IMR-90 (cell line): Measurements from ENCODE around the gene TCF12. TPM values are rescaled to one million over a fixed set of nuclear protein-coding genes. Genes with fewer than 3 reads are reported as not detected.

ENCODE experiments used
- ATAC-seq: fragments of 200-7000 bp; cut with Tn5 transposase; 2 replicates; pipeline ENCODE4 v1.9.1; 2020; ENCODE audit warnings: low read depth, mild to moderate bottlenecking, moderate library complexity
- BruUV-seq: library from RNA; stranded (reverse); fragments of 400-500 nt; replicated peaks from 2 replicates; lab custom pipeline; 2021; lab: Mats Ljungman, UMichigan
- CTCF ChIA-PET: fragments of 300-600 bp; formaldehyde crosslinking; extraction: SDS; loops from one replicate; lab custom pipeline; 2021; ENCODE audit warnings: antibody characterized with exemption; lab: Yijun Ruan, JAX
- POLR2A ChIA-PET: fragments of 300-600 bp; sonication (Branson Sonifier 250); formaldehyde crosslinking; loops from one replicate; lab custom pipeline; 2022; ENCODE audit warnings: antibody characterized with exemption; ENCODE audit not compliant: unreplicated experiment; lab: Charles Lee
- DNase-seq: peaks from one replicate; pipeline ENCODE4 v3.0.0; 2013
- H2AFZ ChIP-seq: replicated peaks from 2 replicates; pipeline ENCODE3; 2013; ENCODE audit warnings: low read length, mild to moderate bottlenecking; ENCODE audit not compliant: poor library complexity
- H2AK5ac ChIP-seq: 2 replicates; pipeline ENCODE4 v1.6.1; 2013; ENCODE audit warnings: low read depth, low read length, inconsistent platforms
- H2AK9ac ChIP-seq: replicated peaks from 2 replicates; pipeline ENCODE3; 2013; ENCODE audit warnings: mild to moderate bottlenecking, low read depth, low read length, moderate library complexity; ENCODE audit not compliant: poor library complexity
- H2BK120ac ChIP-seq: 2 replicates; pipeline ENCODE4 v1.6.1; 2013; ENCODE audit warnings: low read depth, low read length, inconsistent platforms
- H2BK15ac ChIP-seq: 3 replicates; pipeline ENCODE4 v1.6.1; 2013; ENCODE audit warnings: low read depth, low read length, inconsistent platforms
- H2BK20ac ChIP-seq: 2 replicates; pipeline ENCODE4 v1.6.1; 2013; ENCODE audit warnings: low read depth, mild to moderate bottlenecking, inconsistent platforms, low read length, moderate library complexity
- H2BK5ac ChIP-seq: 2 replicates; pipeline ENCODE4 v1.6.1; 2013; ENCODE audit warnings: mild to moderate bottlenecking, low read depth, low read length, inconsistent platforms; ENCODE audit not compliant: poor library complexity, severe bottlenecking
- H3K14ac ChIP-seq: replicated peaks from 2 replicates; pipeline ENCODE4 v1.6.1; 2013; ENCODE audit warnings: low read depth, low read length, inconsistent platforms
- H3K18ac ChIP-seq: 2 replicates; pipeline ENCODE4 v1.6.1; 2013; ENCODE audit warnings: low read depth, low read length, control low read depth
- H3K23ac ChIP-seq: 2 replicates; pipeline ENCODE4 v1.6.1; 2013; ENCODE audit warnings: low read depth, low read length, inconsistent platforms
- H3K27ac ChIP-seq: 2 replicates; pipeline ENCODE4 v1.5.1; 2013; ENCODE audit warnings: mild to moderate bottlenecking, control low read depth, low read length; ENCODE audit not compliant: insufficient read depth
- H3K27me3 ChIP-seq: 2 replicates; pipeline ENCODE4 v1.6.1; 2013; ENCODE audit warnings: low read length; ENCODE audit not compliant: control insufficient read depth, insufficient read depth
- H3K36me3 ChIP-seq: 2 replicates; pipeline ENCODE4 v1.6.1; 2013; ENCODE audit warnings: low read length, mixed read lengths; ENCODE audit not compliant: control insufficient read depth, insufficient read depth
- H3K4ac ChIP-seq: 2 replicates; pipeline ENCODE4 v1.6.1; 2013; ENCODE audit warnings: low read depth, low read length, inconsistent platforms
- H3K4me1 ChIP-seq: 2 replicates; pipeline ENCODE4 v1.6.1; 2013; ENCODE audit warnings: low read length, mixed read lengths; ENCODE audit not compliant: control insufficient read depth, insufficient read depth
- H3K4me2 ChIP-seq: 2 replicates; pipeline ENCODE4 v1.6.1; 2013; ENCODE audit warnings: low read depth, mild to moderate bottlenecking, control low read depth, low read length, moderate library complexity
- H3K4me3 ChIP-seq: 2 replicates; pipeline ENCODE4 v1.5.1; 2013; ENCODE audit warnings: low read depth, mild to moderate bottlenecking, control low read depth, low read length, moderate library complexity; ENCODE audit not compliant: insufficient read depth
- H3K56ac ChIP-seq: 2 replicates; pipeline ENCODE4 v1.6.1; 2013; ENCODE audit warnings: low read length, inconsistent platforms; ENCODE audit not compliant: insufficient read depth; ENCODE audit errors: extremely low read depth
- H3K79me1 ChIP-seq, 2 experiments: 2 replicates each; pipeline ENCODE4 v1.6.1; 2013; ENCODE audit warnings: low read length in 2 of 2, inconsistent platforms in 1 of 2, low read depth in 1 of 2
- H3K9ac ChIP-seq: 2 replicates; pipeline ENCODE4 v1.6.1; 2013; ENCODE audit warnings: low read depth, low read length, control low read depth
- H3K9me1 ChIP-seq: 2 replicates; pipeline ENCODE4 v1.6.1; 2013; ENCODE audit warnings: low read length, inconsistent platforms; ENCODE audit not compliant: insufficient read depth
- H3K9me3 ChIP-seq: 2 replicates; pipeline ENCODE4 v1.6.1; 2013; ENCODE audit warnings: low read length; ENCODE audit not compliant: control insufficient read depth, insufficient read depth
- H4K20me1 ChIP-seq: 2 replicates; pipeline ENCODE4 v1.6.1; 2013; ENCODE audit warnings: low read length, inconsistent platforms; ENCODE audit not compliant: insufficient read depth
- H4K5ac ChIP-seq: 2 replicates; pipeline ENCODE4 v1.6.1; 2013; ENCODE audit warnings: mild to moderate bottlenecking, low read depth, low read length, control low read depth
- H4K8ac ChIP-seq, 2 experiments: 2 replicates each; pipeline ENCODE4 v1.6.1; 2013; ENCODE audit warnings: low read depth in 2 of 2, low read length in 2 of 2, control low read depth in 1 of 2, inconsistent platforms in 1 of 2
- H4K91ac ChIP-seq: 2 replicates; pipeline ENCODE4 v1.6.1; 2013; ENCODE audit warnings: low read depth, low read length, inconsistent platforms; ENCODE audit not compliant: insufficient read depth
- BHLHE40 ChIP-seq: fragments of 150-350 bp; IDR thresholded peaks from 2 replicates; pipeline ENCODE4 v1.6.1; 2016; ENCODE audit warnings: mild to moderate bottlenecking, low read depth, low read length
- CEBPB ChIP-seq: IDR thresholded peaks from 2 replicates; pipeline ENCODE4 v1.6.1; 2012; ENCODE audit warnings: low read depth, low read length, improper control_type of control experiment
- CHD1 ChIP-seq: IDR thresholded peaks from 2 replicates; pipeline ENCODE4 v1.6.1; 2012; ENCODE audit warnings: low read depth, low read length, improper control_type of control experiment
- FOS ChIP-seq: fragments of 150-350 bp; IDR thresholded peaks from 2 replicates; pipeline ENCODE4 v1.6.1; 2016; ENCODE audit warnings: low read depth, low read length
- MAFK ChIP-seq: IDR thresholded peaks from 2 replicates; pipeline ENCODE4 v1.6.1; 2012; ENCODE audit warnings: low read depth, low read length, improper control_type of control experiment
- MAZ ChIP-seq: IDR thresholded peaks from 2 replicates; pipeline ENCODE4 v1.6.1; 2012; ENCODE audit warnings: low read depth, mild to moderate bottlenecking, low read length, improper control_type of control experiment, moderate library complexity, borderline replicate concordance
- MXI1 ChIP-seq: IDR thresholded peaks from 2 replicates; pipeline ENCODE4 v1.6.1; 2012; ENCODE audit warnings: low read depth, mild to moderate bottlenecking, low read length, moderate library complexity, borderline replicate concordance
- NFE2L2 ChIP-seq: fragments of 150-350 bp; IDR thresholded peaks from 2 replicates; pipeline ENCODE4 v1.6.1; 2016; ENCODE audit warnings: low read depth, mild to moderate bottlenecking, low read length
- POLR2A ChIP-seq: IDR thresholded peaks from 2 replicates; pipeline ENCODE4 v1.6.1; 2012; ENCODE audit warnings: mild to moderate bottlenecking, low read depth, low read length
- RAD21 ChIP-seq: IDR thresholded peaks from 2 replicates; pipeline ENCODE4 v1.6.1; 2012; ENCODE audit warnings: low read length, improper control_type of control experiment
- RCOR1 ChIP-seq: IDR thresholded peaks from 2 replicates; pipeline ENCODE4 v1.6.1; 2012; ENCODE audit warnings: mild to moderate bottlenecking, low read length, improper control_type of control experiment; ENCODE audit not compliant: insufficient replicate concordance
- RFX5 ChIP-seq: IDR thresholded peaks from 2 replicates; pipeline ENCODE4 v1.8.0; 2012; ENCODE audit warnings: low read depth, mild to moderate bottlenecking, low read length, moderate library complexity
- SMC3 ChIP-seq: fragments of 150-350 bp; IDR thresholded peaks from 2 replicates; pipeline ENCODE4 v1.6.1; 2016; ENCODE audit warnings: low read depth, mild to moderate bottlenecking, antibody characterized with exemption, low read length, moderate library complexity
- WGBS, 2 experiments: methylation state at CpG; one replicate each; pipeline versions ENCODE4 v1.1.5 to v1.1.7; 2013; ENCODE audit warnings: missing lambda C conversion rate in 2 of 2; ENCODE audit not compliant: insufficient read length in 1 of 2; ENCODE audit errors: extremely low coverage in 2 of 2; 5-methylcytosine and 5-hydroxymethylcytosine counted together
- dilution Hi-C: fragments of 300-500 bp; cut with HindIII; formaldehyde crosslinking; loops from one replicate; pipeline ENCODE4 v1.14.3; 2018; ENCODE audit warnings: low sequenced_read_pairs; ENCODE audit not compliant: unreplicated experiment
- in situ Hi-C: fragments of 300-500 bp; cut with MboI; formaldehyde crosslinking; loops from 3 replicates; pipeline ENCODE4 v1.14.3; 2019; ENCODE audit warnings: low sequenced_read_pairs, inconsistent platforms, mixed read lengths
- intact Hi-C: fragments of 100-400 bp; cut with micrococcal nuclease; formaldehyde crosslinking; loops from 2 replicates; pipeline ENCODE4 v1.10.0; 2022
- polyA plus RNA-seq, 3 experiments: library from polyadenylated mRNA; depleted of rRNA; stranded (reverse); fragments of >200 nt; gene quantifications; 2 replicates each; pipeline ENCODE4 v1.2.3, GENCODE V29; 2012; ENCODE audit warnings: low replicate concordance in 1 of 3
- total RNA-seq: library from RNA; depleted of rRNA; stranded (reverse); fragments of >200 nt; gene quantifications from 2 replicates; pipeline ENCODE4 v1.2.3, GENCODE V29; 2012
- TF ChIP-seq, protein P1 (sequence below): fragments of 150-350 bp; IDR thresholded peaks from 2 replicates; pipeline ENCODE4 v1.6.1; 2016; ENCODE audit warnings: low read depth, mild to moderate bottlenecking, low read length, moderate library complexity, borderline replicate concordance
- TF ChIP-seq, protein P2 (sequence below): fragments of 150-350 bp; IDR thresholded peaks from 2 replicates; pipeline ENCODE4 v1.6.1; 2017; ENCODE audit warnings: mild to moderate bottlenecking, antibody characterized with exemption, low read length, low read depth
- TF ChIP-seq, protein P3 (sequence below): conservative IDR thresholded peaks from 2 replicates; pipeline ENCODE4 v1.5.1; 2012; ENCODE audit warnings: mild to moderate bottlenecking, low read depth, low read length, improper control_type of control experiment

TCF12 gene
- total and polyA plus RNA-seq, 2 of the 4 experiments (the other 2 are of a cell fraction): 79.4 to 160 TPM

- no peak overlapping the region for H3K56ac ChIP-seq
- no peak overlapping the region for H3K14ac ChIP-seq
- no peak overlapping the region for H3K4me3 ChIP-seq
- peaks cover 6% of the 10 kb centered on the region; the same call in 1 of the 2 replicates for H3K36me3 ChIP-seq
- H3K4me2 ChIP-seq: no peak overlapping the region
- intact Hi-C loops: no loop called here
- no TSS peak for BruUV-seq
- no peak overlapping the region for H3K23ac ChIP-seq
- H2BK5ac ChIP-seq: no peak overlapping the region
- in situ Hi-C loops: no loop called here
- no peak overlapping the region for H3K18ac ChIP-seq
- ChIA-PET POLR2A (no interaction called here), CTCF (interaction anchor here (0.5 kb wide), 1 partner anchor 1258 kb away, joined by 3 read pairs; no protein-coding TSS in a partner anchor)
- no peak overlapping the region for H2BK15ac ChIP-seq
- no peaks in the 10 kb centered on the region for H3K9me3 ChIP-seq
- H2BK120ac ChIP-seq: no peak overlapping the region
- no peak overlapping the region for H3K27ac ChIP-seq
- no peak overlapping the region for H4K91ac ChIP-seq
- no peak overlapping the region for H3K4ac ChIP-seq
- H4K8ac ChIP-seq: no peak overlapping the region
- H3K9ac ChIP-seq: no peak overlapping the region
- H4K20me1 ChIP-seq: no peaks in the 10 kb centered on the region
- H2AK5ac ChIP-seq: no peak overlapping the region
- ATAC-seq (no peak), DNase-seq (no peak)
- peaks cover 2% of the 10 kb centered on the region; the same call in 1 of the 2 replicates for H3K4me1 ChIP-seq
- H2AK9ac ChIP-seq: no peak overlapping the region
- no peak overlapping the region for H2BK20ac ChIP-seq
- peaks cover 11 to 36% of the 10 kb centered on the region in 2 experiments; a peak in 3 of 4 replicates for H3K79me1 ChIP-seq
- no peak overlapping the region for H4K5ac ChIP-seq
- dilution Hi-C loops: no loop called here
- H3K27me3 ChIP-seq: no peaks in the 10 kb centered on the region
- no CpG with 5 or more reads among the region's 1 CpG for WGBS, 2 experiments
- no peak for TF ChIP-seq MAZ
- TF ChIP-seq, protein P1, sequence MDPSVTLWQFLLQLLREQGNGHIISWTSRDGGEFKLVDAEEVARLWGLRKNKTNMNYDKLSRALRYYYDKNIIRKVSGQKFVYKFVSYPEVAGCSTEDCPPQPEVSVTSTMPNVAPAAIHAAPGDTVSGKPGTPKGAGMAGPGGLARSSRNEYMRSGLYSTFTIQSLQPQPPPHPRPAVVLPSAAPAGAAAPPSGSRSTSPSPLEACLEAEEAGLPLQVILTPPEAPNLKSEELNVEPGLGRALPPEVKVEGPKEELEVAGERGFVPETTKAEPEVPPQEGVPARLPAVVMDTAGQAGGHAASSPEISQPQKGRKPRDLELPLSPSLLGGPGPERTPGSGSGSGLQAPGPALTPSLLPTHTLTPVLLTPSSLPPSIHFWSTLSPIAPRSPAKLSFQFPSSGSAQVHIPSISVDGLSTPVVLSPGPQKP: no peak
- TF ChIP-seq CEBPB: no peak
- no peak for TF ChIP-seq MAFK
- TF ChIP-seq RAD21: no peak
- no peak for TF ChIP-seq MXI1
- TF ChIP-seq CHD1: no peak
- TF ChIP-seq BHLHE40: no peak
- no peak for TF ChIP-seq RCOR1
- no peak for TF ChIP-seq SMC3
- TF ChIP-seq NFE2L2: no peak
- TF ChIP-seq, protein P2, sequence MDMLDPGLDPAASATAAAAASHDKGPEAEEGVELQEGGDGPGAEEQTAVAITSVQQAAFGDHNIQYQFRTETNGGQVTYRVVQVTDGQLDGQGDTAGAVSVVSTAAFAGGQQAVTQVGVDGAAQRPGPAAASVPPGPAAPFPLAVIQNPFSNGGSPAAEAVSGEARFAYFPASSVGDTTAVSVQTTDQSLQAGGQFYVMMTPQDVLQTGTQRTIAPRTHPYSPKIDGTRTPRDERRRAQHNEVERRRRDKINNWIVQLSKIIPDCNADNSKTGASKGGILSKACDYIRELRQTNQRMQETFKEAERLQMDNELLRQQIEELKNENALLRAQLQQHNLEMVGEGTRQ: no peak
- TF ChIP-seq, protein P3, sequence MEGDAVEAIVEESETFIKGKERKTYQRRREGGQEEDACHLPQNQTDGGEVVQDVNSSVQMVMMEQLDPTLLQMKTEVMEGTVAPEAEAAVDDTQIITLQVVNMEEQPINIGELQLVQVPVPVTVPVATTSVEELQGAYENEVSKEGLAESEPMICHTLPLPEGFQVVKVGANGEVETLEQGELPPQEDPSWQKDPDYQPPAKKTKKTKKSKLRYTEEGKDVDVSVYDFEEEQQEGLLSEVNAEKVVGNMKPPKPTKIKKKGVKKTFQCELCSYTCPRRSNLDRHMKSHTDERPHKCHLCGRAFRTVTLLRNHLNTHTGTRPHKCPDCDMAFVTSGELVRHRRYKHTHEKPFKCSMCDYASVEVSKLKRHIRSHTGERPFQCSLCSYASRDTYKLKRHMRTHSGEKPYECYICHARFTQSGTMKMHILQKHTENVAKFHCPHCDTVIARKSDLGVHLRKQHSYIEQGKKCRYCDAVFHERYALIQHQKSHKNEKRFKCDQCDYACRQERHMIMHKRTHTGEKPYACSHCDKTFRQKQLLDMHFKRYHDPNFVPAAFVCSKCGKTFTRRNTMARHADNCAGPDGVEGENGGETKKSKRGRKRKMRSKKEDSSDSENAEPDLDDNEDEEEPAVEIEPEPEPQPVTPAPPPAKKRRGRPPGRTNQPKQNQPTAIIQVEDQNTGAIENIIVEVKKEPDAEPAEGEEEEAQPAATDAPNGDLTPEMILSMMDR: no peak
- TF ChIP-seq FOS: no peak
- no peak for TF ChIP-seq RFX5
- TF ChIP-seq POLR2A: no peak
- H2AFZ ChIP-seq: no peak overlapping the region
- peaks cover 2% of the 10 kb centered on the region; the same call in 1 of the 2 replicates for H3K9me1 ChIP-seq
Observed at GRCh38 chr15:57195326-57195725, 276.9 kb downstream of the TCF12 start.
